GM18505 (cell line): Measurements from ENCODE around the gene ERF.

Experiments
- ATAC-seq: cut with Tn5 transposase; IDR thresholded peaks from one replicate; pipeline ENCODE4 v1.9.1; 2021; ENCODE audit not compliant: unreplicated experiment
- POLR2A ChIP-seq: IDR thresholded peaks from 4 replicates; pipeline ENCODE4 v1.6.1; 2011; ENCODE audit warnings: borderline replicate concordance; ENCODE audit not compliant: insufficient read depth, insufficient read length; ENCODE audit errors: extremely low read depth

The ERF gene

DNA sequence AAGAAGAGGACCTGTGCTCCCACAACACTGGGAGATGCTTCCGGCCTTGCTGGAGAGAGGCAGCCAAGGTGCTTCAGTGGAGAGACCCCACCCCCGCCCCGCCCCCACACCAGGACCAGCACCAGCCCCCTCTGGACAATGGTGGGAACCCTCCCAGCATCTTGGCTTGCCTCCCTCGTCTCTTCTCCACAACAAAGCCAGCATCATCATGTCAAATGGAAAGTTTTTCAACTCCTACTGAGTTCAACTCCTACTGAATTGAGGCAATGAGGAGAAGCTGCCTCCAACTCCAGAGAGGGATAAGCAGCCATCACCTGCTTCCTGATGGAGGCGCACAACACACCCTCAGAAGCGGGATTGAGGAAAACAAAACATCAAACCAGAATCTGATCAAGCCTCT, 50.3 kb downstream of the ERF start:
- no peak for TF ChIP-seq POLR2A
- no peak for ATAC-seq

- no peak for TF ChIP-seq POLR2A
- no peak for ATAC-seq
Observed at GRCh38 chr19:42203700-42204099, 51.2 kb downstream of the ERF start.

GRCh38 chr19:42202290-42202880, 52.5 kb downstream of the ERF start:
- TF ChIP-seq POLR2A: no peak
- ATAC-seq: no peak

GRCh38 chr19:42201489-42202289, 53.2 kb downstream of the ERF start:
- TF ChIP-seq POLR2A: peak; percentile 66
- no peak for ATAC-seq

DNA sequence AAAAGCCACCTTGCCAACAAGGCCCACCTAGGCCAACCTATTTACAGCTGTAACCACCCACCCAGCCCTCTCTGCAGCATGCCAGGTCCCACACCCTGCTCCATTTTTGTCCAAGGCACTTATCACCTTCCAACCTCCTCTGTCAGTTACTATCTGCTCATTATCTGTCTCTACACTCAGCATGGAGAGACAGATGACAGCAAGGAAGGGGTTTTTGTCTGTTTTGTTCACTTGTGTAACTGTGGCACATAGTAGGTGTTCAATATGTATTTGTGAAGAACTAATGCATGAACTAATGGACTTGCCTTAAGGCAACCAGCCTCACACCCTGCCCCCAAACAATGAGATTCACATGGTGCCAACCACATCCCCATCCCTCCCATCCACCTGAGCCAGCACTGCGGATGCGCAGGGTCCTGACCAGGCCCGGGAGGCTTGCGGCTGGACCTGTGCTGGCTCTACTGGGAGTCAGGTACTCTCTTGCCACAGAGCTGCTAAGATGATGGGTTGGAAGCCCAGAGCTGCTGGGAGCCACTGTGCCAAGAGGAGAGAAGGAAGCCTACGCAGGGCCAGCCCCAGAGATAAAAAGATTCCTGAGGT, 54.7 kb downstream of the ERF start:
- TF ChIP-seq POLR2A: no peak
- ATAC-seq: no peak

DNA sequence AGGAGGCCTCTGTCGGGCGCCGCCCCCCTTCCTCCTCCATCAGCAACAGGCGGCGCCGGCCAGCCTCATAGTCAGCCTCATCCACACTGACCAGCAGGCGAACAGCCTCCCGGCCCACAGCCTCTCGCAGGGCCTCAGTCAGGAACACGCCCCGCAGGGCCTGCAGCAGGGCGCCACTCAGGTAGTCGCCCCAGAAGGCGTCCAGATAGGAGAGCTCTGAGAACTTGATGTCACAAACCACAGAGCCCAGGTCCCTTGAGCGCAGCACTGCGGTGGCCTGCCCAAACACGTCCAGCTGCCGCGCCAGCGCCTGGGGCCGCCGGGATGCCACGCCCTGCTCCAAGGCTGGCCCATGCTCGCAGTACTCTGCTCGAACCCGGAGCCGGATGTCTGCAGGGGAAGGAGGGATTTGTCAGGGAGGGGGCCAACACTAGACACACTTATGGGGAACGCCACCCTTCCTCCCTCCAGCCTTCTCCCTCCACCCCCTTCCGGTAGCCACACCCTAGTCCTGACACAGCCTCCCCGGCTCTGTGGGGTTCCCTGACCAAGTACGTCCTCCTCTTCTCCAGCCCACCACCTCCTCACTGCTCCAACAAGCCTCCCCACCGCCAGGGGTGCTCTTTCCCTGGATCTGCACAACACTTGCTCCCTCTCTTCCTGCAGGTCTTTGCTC, 55.4 kb downstream of the ERF start:
- TF ChIP-seq POLR2A: peak; percentile 34
- ATAC-seq: peak; percentile 26

DNA sequence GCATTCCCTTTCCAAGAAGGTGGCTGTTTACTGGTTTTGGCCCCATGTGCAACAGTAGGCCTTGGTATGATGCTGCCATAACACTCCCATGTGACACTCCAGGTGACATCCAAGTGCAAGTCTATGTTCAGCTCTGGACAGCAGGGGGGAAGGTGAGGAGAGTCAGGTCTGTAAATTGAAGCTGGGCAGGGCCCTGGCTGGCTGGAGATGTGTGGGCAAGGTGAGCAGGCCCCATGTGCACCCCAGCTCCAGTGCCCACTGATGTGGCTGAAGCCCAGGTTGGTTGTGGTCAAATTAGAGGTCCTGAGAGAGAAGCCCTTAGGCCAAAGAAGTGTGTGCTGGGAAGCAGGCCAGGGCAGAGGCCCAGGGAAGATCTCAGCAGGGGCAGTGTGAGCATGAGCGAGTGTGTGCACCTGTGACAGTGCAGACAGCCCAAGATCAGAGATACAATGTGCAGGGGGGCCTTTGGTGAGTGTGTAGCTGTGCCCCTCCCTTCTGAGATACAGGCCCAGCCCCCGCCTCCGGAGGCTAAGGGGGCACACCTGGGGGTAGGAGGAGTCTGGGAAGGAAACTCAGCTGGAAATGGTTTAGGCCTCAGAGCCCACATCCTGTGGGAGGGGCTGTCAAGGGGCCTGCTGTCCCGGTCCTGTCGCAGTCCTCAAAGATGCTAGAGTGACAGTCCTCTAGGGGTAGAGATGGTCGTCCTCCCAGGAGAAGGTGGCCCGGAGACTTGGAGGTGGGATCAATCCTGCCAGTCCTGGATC, 56.1 kb downstream of the ERF start:
- ATAC-seq: peak; percentile 47
- TF ChIP-seq POLR2A: peak; percentile 63
